Measurements from ENCODE around the gene LARP7.

DNA sequence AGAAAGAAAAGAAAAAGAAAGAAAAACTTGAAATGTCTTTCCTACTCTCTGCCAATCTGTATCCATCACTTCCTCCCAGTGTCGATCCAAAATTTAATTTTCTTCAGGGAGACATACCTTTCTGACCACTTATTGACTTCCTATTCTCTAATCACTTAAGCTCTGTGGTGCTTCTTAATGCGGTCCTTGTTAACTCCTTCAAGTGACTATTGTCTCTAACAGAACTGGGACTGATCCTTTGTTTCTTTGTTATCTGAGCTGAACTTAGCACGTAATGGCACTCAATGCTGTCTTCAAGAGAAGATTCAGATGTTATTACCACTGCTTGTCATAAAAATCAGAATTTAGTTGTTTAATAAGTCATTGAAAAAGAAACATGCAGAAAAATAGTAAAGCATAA, 31.2 kb downstream of the LARP7 start:
- TF ChIP-seq, protein P1, sequence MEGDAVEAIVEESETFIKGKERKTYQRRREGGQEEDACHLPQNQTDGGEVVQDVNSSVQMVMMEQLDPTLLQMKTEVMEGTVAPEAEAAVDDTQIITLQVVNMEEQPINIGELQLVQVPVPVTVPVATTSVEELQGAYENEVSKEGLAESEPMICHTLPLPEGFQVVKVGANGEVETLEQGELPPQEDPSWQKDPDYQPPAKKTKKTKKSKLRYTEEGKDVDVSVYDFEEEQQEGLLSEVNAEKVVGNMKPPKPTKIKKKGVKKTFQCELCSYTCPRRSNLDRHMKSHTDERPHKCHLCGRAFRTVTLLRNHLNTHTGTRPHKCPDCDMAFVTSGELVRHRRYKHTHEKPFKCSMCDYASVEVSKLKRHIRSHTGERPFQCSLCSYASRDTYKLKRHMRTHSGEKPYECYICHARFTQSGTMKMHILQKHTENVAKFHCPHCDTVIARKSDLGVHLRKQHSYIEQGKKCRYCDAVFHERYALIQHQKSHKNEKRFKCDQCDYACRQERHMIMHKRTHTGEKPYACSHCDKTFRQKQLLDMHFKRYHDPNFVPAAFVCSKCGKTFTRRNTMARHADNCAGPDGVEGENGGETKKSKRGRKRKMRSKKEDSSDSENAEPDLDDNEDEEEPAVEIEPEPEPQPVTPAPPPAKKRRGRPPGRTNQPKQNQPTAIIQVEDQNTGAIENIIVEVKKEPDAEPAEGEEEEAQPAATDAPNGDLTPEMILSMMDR (IDR thresholded peaks at IDR 0.05): no peak
- TF ChIP-seq POLR2AphosphoS5 (IDR thresholded peaks at IDR 0.05): no peak
